Measurements from ENCODE around the gene ZSWIM7. TPM values are rescaled to one million over a fixed set of nuclear protein-coding genes. Genes with fewer than 3 reads are reported as not detected.

ZSWIM7 gene
- total and polyA plus RNA-seq, 2 of the 4 experiments (the other 2 are of a cell fraction) = 6.8 to 12.1 TPM

DNA sequence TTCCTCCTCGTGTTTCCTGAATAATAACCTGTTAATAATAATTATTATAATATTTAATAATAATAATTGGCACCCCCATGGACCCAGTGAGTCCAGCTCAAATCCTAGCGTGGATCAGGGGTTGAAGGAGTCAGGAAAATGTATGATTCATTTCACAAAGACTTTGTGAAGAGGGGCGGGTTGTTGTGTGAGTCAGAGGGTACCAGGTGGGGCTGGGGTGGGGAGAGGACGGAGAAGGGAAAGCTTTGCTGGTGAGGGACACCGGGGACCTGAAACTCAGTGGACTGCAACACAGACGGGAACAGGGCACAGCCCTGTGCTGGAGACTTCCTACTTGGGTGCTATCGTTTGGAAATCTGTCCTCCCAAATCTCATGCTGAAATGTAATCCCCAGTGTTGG lies 57.7 kb downstream of the ZSWIM7 start:
- no peaks in the 10 kb centered on the region for H3K27me3 ChIP-seq (ENCODE audit: control insufficient read depth, insufficient read depth, low read length)
- H3K56ac ChIP-seq (ENCODE audit: extremely low read depth, insufficient read depth, low read length) = no peak overlapping the region
- H2BK15ac ChIP-seq (ENCODE audit: low read depth, low read length) = no peak overlapping the region
- H4K5ac ChIP-seq (ENCODE audit: low read depth, low read length) = no peak overlapping the region
- dilution Hi-C loops (cut with HindIII; ENCODE audit: low sequenced_read_pairs, unreplicated experiment) = no loop called here
- no peak overlapping the region for H2BK120ac ChIP-seq (ENCODE audit: low read depth, low read length)
- BruUV-seq (replicated peaks) = no TSS peak
- WGBS, 2 experiments (ENCODE audit: extremely low coverage in 2 of 2, insufficient read length in 1 of 2) = 60% methylated on average over 1 of the region's 7 CpGs; no CpG with 5 or more reads in 1 of the 2 experiments
- H2AK9ac ChIP-seq (replicated peaks; ENCODE audit: low read depth, low read length, poor library complexity) = peak overlapping the region; percentile 5
- H3K4me2 ChIP-seq (ENCODE audit: low read depth, low read length) = no peak overlapping the region
- H4K8ac ChIP-seq (ENCODE audit: low read depth in 2 of 2, low read length in 2 of 2) = 0 out of 4 replicates have a peak overlapping the region, but pooled peaks of 1 of the 2 experiments have one; percentile 20
- peaks cover 4 to 13% of the 10 kb centered on the region in 2 experiments for H3K79me1 ChIP-seq (ENCODE audit: low read depth in 1 of 2, low read length in 2 of 2)
- no peak overlapping the region for H3K27ac ChIP-seq (ENCODE audit: insufficient read depth, low read length)
- no peak overlapping the region for H3K23ac ChIP-seq (ENCODE audit: low read depth, low read length)
- H3K36me3 ChIP-seq (ENCODE audit: control insufficient read depth, insufficient read depth, low read length) = no peaks in the 10 kb centered on the region
- H2BK20ac ChIP-seq (ENCODE audit: low read depth, low read length) = peak overlapping the region; percentile 25; the same call in 1 of the 2 replicates
- no peak overlapping the region for H4K91ac ChIP-seq (ENCODE audit: insufficient read depth, low read depth, low read length)
- in situ Hi-C loops (cut with MboI; ENCODE audit: low sequenced_read_pairs) = no loop called here
- no peak for DNase-seq
- H3K9ac ChIP-seq (ENCODE audit: low read depth, low read length) = no peak overlapping the region
- H3K9me3 ChIP-seq (ENCODE audit: control insufficient read depth, insufficient read depth, low read length) = no peaks in the 10 kb centered on the region
- H3K4me1 ChIP-seq (ENCODE audit: control insufficient read depth, insufficient read depth, low read length) = peaks cover 9% of the 10 kb centered on the region
- CTCF ChIA-PET = interaction anchor here (0.8 kb wide), 1 partner anchor 58 kb away, joined by 3 read pairs; no protein-coding TSS in a partner anchor
- intact Hi-C loops (cut with micrococcal nuclease) = no loop called here
- no peak overlapping the region for H3K18ac ChIP-seq (ENCODE audit: low read depth, low read length)
- no peaks in the 10 kb centered on the region for H4K20me1 ChIP-seq (ENCODE audit: insufficient read depth, low read length)
- H3K4me3 ChIP-seq (ENCODE audit: insufficient read depth, low read depth, low read length) = no peak overlapping the region
- H3K14ac ChIP-seq (replicated peaks; ENCODE audit: low read depth, low read length) = no peak overlapping the region
- no peak overlapping the region for H2AFZ ChIP-seq (replicated peaks; ENCODE audit: low read length, poor library complexity)
- no peak overlapping the region for H2BK5ac ChIP-seq (ENCODE audit: low read depth, low read length, poor library complexity, severe bottlenecking)
- H3K9me1 ChIP-seq (ENCODE audit: insufficient read depth, low read length) = 0 out of 2 replicates have a peak, but pooled peaks cover 7% of the 10 kb centered on the region
- no peak for ATAC-seq (ENCODE audit: low read depth)
- no peak overlapping the region for H2AK5ac ChIP-seq (ENCODE audit: low read depth, low read length)
- peak overlapping the region; percentile 1; the same call in 1 of the 2 replicates for H3K4ac ChIP-seq (ENCODE audit: low read depth, low read length)
- POLR2A ChIA-PET (ENCODE audit: unreplicated experiment) = no interaction called here
- TF ChIP-seq CHD1 (IDR thresholded peaks at IDR 0.05; ENCODE audit: low read depth, low read length) (no peak), MAZ (IDR thresholded peaks at IDR 0.05; ENCODE audit: borderline replicate concordance, low read depth, low read length) (no peak), FOS (IDR thresholded peaks at IDR 0.05; ENCODE audit: low read depth, low read length) (no peak), NFE2L2 (IDR thresholded peaks at IDR 0.05; ENCODE audit: low read depth, low read length) (no peak), RAD21 (IDR thresholded peaks at IDR 0.05; ENCODE audit: low read length) (no peak), SMC3 (IDR thresholded peaks at IDR 0.05; ENCODE audit: low read depth, low read length) (no peak), MAFK (IDR thresholded peaks at IDR 0.05; ENCODE audit: low read depth, low read length) (no peak), POLR2A (IDR thresholded peaks at IDR 0.05; ENCODE audit: low read depth, low read length) (no peak)
- TF ChIP-seq, protein P1, sequence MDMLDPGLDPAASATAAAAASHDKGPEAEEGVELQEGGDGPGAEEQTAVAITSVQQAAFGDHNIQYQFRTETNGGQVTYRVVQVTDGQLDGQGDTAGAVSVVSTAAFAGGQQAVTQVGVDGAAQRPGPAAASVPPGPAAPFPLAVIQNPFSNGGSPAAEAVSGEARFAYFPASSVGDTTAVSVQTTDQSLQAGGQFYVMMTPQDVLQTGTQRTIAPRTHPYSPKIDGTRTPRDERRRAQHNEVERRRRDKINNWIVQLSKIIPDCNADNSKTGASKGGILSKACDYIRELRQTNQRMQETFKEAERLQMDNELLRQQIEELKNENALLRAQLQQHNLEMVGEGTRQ (IDR thresholded peaks at IDR 0.05; ENCODE audit: low read depth, low read length) = no peak
- TF ChIP-seq, protein P2, sequence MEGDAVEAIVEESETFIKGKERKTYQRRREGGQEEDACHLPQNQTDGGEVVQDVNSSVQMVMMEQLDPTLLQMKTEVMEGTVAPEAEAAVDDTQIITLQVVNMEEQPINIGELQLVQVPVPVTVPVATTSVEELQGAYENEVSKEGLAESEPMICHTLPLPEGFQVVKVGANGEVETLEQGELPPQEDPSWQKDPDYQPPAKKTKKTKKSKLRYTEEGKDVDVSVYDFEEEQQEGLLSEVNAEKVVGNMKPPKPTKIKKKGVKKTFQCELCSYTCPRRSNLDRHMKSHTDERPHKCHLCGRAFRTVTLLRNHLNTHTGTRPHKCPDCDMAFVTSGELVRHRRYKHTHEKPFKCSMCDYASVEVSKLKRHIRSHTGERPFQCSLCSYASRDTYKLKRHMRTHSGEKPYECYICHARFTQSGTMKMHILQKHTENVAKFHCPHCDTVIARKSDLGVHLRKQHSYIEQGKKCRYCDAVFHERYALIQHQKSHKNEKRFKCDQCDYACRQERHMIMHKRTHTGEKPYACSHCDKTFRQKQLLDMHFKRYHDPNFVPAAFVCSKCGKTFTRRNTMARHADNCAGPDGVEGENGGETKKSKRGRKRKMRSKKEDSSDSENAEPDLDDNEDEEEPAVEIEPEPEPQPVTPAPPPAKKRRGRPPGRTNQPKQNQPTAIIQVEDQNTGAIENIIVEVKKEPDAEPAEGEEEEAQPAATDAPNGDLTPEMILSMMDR (conservative IDR thresholded peaks at IDR 0.05; ENCODE audit: low read depth, low read length) = no peak

All from IMR-90 (cell line).